Mucosa of gallbladder (tissue), 1 donor: ENCODE results near the gene MAP1A. TPM values are rescaled to one million over a fixed set of nuclear protein-coding genes. Genes with fewer than 3 reads are reported as not detected.

Source experiments
- DNase-seq: peaks from one replicate; pipeline ENCODE4 v3.0.0-alpha.2; 2020; ENCODE audit warnings: low spot score
- total RNA-seq: library from RNA; stranded (reverse); gene quantifications from one replicate; pipeline ENCODE4 v1.2.1, GENCODE V29; 2021
- donor health status: DM: no; HTN: no; CAD: no.

Gene MAP1A
- total RNA-seq = 22.5 TPM

GRCh38 chr15:43517354-43518196 is at the start of gene MAP1A:
Gene MAP1A, plus strand, starts transcription at chr15:43517608. Its CDS starts 3,866 bp downstream, at chr15:43521474.
- no peak for DNase-seq

DNA sequence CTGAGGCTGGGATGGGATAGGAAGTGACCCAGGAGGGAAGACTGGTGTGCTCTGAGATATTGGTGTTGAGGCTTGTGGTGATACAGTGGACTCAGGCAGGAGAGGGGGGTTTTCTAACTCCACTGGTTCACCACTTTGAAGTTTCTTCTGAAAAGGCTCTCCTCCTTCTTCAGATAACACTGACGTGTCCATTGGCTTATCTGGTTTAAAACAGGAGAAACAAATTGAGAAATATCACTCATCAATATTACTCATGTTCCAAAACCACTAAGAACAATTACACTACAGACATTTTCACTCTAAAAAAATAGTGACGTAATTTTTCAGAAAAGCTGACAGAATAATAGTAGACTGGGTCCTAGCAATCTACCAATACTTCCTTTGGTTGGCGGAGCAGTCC is 47.5 kb upstream of the MAP1A start:
- DNase-seq = no peak

DNA sequence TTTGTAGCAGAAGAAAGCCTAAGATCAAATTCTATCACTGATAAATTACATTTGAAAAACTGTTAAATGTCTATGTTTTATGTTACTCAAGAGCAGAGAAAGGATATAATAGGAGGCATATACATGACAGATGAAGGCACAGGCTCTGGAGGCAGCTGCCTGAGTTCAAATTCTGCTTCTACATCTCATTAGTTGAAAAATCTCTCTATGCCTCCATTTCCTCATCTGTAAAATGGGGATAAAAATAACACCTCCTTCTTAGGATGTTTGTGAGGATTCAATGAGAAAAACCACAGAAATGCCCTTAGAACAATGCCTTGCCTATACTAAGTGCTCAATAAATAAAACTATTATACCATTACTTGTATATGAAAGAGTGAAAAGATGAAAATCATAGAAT is 45.4 kb upstream of the MAP1A start:
- no peak for DNase-seq

- DNase-seq = no peak
Observed at GRCh38 chr15:43473885-43474284, 43.5 kb upstream of the MAP1A start.

DNA sequence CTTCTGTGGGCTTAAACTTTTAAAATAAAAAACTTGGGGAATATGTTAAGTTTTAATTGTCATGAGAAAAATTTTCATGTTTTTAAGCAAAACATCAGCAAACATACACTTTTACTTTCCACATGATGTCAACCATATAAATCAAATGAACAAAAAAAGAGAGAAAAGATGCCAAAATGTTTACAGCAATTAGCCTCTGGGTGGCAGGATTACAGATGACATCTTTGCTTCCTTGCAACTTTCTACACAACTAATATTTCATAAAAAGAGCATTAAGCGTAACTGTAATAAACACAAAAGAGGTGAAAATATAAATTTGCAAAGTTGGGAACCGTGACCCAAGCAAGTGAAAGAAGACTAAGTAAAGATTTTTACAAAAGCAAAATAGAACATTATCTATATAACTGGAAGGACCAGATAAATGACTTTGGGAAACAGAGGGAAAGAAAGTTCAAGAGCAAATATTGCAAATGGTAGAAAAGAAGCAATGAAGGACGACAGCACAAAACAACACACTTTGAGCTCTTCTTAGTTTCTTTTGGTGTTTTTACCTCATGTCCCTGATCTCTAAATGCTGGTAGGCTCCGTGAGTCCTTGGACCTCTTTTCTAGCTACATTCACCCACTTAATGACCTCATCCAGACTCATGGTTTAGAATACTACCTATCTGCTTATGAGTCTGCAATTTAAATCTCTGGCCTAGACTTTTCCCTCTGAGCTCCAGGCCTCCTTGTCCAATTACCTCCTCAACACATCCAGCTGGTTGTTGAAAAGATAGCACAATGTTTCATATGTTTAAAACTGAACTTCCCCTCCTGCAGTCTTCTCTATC is 33.9 kb upstream of the MAP1A start:
- no peak for DNase-seq

- no peak for DNase-seq
Observed at GRCh38 chr15:43484455-43484854, 33.0 kb upstream of the MAP1A start.

- no peak for DNase-seq
Observed at GRCh38 chr15:43487271-43487895, 30.0 kb upstream of the MAP1A start.

DNA sequence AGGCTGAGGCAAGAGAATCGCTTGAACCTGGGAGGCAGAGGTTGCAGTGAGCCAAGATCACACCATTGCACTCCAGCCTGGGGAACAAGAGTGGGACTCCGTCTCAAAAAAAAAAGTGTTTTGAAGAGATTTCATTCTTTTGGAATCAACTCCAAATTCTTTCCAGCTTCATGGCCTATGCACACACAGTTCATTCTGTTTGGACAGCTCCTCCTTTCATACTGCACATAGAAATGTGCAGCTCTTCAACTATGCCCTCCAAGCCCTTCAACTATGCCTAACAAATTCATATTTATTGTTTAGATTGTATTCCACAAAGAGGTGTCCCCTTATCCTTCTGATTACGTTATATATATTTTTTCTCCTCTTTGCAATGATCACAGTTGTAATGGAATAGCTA is 28.6 kb upstream of the MAP1A start:
- no peak for DNase-seq

- no peak for DNase-seq
Observed at GRCh38 chr15:43489191-43489590, 28.2 kb upstream of the MAP1A start.

- no peak for DNase-seq
Observed at GRCh38 chr15:43492266-43492665, 25.1 kb upstream of the MAP1A start.

DNA sequence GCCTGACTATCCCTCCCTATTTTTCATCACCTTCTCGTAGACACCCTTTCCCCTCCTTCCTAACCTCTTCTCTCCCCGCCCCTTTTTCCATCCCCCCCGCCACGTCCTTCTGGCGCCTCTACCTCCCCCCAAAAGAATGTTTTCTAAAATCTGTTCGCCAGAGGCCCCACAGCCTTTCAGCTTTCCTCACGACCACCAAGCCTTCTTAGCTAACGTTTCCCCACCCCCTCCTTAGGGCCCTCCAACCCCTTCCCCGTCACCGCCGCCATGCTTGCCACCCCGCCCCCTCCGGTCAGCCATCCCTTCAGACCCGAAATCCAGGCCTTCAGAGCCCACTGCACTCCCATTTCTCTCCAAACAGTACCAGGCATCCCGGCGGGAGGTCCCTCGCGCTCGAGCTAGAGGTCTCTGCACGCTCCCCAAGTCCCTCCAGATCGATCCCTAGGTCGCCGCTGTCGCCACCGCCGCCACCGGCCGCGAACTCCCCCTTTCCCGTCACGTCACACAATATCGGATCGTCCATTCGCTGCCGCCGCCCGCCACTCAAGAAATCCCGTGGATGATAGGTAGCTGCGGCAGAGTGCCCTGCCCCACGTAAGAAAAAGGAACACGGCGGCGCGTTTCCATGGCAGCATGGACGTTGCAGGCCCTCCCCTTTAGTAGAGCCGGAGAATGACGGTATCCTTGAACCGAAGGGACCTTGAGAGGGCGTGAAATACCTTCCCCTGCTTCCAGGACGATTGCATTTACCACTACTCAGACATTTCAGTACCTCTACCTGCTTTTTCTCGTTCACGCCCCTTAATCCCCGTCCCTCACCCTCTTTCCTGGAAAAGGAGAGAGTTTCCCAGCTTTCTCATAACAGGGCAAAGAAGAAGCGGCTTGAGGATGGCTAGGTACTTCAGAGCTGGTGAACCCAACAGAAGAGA is 24.5 kb upstream of the MAP1A start, which contains the start of gene TP53BP1:
TP53BP1 (minus strand) TSS at position 484 of the 929 bp plus-strand sequence; CDS start at position 371, 113 bp downstream.
- DNase-seq = peak; percentile 96

DNA sequence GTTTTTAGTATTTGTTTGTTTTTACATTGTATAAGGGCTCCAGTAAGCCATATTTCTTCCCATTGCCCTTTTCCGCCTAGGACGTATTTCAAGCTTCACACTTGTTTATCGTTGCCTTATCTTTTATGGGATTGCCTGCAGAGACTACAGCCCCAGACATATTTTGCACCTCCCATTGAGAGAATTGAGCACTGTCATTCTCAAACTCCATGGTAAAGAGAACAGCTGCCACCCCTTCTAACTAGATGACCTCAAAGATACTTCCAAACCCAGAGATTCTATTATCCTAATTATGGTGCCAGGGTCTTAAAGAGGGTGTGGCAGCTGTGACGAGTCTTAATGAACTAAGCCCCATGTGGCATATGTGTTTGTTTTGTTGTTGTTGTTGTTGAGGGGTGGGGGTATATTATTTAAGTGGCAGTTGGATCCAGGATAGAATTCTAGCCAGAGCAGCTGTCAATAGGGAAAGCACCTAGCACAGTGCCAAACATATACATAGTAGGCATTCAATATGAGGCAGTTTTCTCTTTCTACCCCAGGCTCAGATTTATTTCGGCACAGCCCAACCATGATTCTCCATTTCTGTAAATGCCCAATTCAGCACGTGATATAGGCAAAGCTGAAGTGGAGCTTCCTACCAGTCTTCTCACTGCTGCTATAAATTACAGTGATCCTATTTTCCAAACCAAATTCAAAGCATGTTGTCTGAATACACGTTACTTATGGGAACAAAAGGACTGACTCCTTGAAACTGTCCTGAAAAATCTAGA is 23.5 kb upstream of the MAP1A start:
- no peak for DNase-seq

DNA sequence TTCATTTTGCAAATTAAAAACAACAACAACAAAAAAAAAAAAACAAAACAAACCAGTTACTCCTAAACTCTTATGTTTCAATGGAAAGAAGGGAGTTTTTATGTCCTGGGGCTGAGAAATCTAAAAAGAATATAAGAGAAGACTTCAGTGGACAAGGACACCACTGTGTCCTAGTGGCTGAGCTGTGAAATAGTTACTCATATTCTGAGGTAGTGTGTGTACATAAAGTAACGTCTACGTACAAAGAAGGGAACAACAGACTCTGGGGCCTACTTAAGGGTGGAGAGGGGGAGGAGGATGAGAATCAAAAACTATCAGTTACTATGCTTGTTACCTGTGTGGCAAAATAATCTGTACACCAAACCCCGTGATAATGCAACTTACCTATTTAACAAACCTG is 18.4 kb upstream of the MAP1A start:
- no peak for DNase-seq

DNA sequence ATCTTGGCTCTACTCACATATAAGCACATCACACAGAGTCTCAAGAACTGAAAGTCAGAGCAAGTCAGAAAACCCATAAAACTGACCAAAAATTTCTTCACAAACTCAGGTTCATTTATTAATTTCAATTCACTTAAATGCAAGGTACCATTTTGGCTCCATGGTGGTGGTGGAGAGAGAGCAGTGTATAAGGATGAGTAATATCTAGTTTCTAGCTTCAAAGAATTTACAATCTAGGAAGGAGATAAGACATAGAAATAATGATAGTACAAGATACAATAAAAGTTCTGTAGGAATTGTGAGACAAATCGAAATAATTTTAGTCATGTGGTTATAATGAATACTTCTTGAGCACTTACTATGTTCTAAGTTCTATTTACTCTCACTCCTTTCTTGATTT is 17.8 kb upstream of the MAP1A start:
- no peak for DNase-seq

DNA sequence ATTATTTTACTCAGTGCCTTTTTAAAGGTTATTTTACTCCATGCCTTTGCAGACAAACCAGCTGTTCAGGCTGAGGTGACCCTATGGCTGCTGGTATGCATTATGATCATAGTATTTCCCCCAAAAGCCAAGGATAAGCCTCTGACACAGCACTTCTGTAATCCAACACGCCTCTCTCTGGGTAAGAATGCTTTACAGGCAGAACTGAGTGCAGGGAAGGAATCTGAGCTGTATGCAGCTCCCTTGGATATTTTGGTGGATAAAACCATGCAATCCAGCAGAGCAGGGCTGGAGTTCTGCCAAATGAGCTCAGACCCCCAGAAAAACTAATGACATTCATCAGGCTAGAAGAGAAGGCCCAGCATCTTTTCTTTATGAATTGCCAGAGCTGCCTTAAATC is 11.7 kb upstream of the MAP1A start:
- DNase-seq = no peak

GRCh38 chr15:43508421-43508820 is 9.0 kb upstream of the MAP1A start:
- DNase-seq = no peak

DNA sequence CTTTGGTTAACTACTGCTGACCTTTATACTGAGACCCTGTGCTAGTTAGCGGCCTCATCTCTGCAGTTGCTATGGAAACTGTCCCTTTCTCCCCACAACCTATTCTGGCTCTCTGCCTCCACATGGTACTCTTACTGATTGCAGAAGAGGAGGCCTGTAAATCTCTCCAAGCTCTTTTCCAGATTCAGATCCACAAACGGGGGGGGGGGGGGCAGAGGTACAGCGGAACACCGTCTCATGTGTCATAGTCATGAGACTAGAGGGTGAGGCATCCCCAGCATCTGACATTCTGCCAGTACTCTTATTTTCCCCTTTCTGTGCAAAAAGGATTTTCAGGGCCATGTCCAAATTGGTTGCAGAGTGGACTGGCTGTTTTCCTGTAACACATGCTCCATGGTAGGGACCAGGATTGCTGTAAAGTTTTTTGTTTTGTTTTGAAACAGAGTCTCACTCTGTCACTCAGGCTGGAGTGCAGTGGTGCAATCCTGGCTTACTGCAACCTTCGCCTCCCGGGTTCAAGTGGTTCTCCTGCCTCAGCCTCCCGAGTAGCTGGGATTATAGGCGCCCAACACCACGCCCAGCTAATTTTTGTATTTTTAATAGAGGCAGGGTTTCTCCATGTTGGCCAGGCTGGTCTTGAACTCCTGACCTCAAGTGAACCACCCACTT is 8.3 kb upstream of the MAP1A start:
- no peak for DNase-seq

DNA sequence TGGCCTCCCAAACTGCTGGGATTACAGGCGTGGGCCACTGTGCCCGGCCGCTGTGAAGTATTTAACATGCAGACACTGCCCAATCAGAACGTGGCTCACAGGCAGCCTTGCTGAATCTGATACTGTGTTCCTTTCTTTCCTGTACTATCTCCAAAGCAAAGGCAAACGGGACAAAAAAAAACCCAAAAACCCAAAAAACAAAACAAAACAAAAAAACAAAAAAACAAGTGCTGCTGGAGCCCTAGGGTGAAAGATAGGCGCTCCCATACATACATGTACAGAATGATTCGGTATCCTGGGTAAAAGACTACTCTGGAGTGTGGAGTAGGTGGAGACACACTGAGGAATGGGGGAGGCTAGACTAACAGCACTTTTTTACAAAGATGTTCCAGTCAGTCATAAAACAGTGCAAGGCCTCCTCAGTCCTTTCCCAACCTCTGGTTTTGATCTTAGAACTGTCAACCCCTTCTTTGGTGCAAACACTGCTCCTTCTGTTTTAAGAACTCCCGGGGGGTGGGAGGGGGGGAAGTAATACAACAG is 7.7 kb upstream of the MAP1A start:
- DNase-seq = no peak

- peak; percentile 98 for DNase-seq
Observed at GRCh38 chr15:43510200-43511011, 7.0 kb upstream of the MAP1A start.
